GM21381 (cell line): ENCODE results near the gene DMBT1.

Experiments used
- ATAC-seq: cut with Tn5 transposase; IDR thresholded peaks from one replicate; pipeline ENCODE4 v1.9.1; 2021; ENCODE audit warnings: mild to moderate bottlenecking, moderate library complexity; ENCODE audit not compliant: unreplicated experiment

Gene DMBT1

GRCh38 chr10:122548407-122549085 is 12.0 kb upstream of the DMBT1 start:
- ATAC-seq = no peak

DNA sequence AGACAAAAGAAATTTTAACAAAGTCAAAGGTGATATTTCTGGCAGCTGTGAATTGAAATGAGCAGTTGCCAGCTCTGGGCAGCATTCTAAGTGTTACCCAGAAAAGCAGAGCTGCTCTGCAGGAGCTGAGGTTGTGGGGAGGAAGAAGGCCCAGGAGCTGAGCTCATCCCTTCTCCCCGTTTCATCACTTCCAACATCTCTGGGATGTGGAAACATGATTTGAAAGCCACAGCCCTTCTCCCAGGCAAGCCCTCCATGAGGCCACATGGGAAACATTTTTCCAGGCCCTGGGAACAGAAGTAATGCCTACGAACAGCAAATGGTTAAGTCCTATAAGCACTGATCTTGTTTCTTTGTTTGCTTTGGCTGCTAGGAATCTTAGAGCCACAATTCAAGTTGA is 10.9 kb upstream of the DMBT1 start:
- no peak for ATAC-seq

DNA sequence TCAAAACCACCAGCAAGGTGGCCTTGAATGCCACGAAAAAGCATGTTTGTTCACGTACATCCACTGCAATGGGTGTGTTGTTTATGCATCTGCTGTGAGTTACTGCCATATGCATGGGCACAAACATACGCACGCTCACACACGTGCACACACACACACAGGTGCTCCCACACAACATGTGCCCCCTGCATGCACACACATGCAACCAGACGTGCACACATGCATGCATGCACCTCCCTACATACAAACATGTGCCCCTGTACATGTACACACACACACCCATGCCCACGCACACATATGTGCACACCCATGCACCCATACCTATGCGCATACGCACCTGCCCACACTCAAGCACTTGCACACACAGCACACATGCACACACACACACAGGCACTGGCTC is 10.1 kb upstream of the DMBT1 start:
- ATAC-seq = no peak

- ATAC-seq = no peak
These were observed 9.6 kb upstream of the DMBT1 start for GRCh38 chr10:122550983-122551382.

GRCh38 chr10:122551450-122551849 is 9.1 kb upstream of the DMBT1 start:
- ATAC-seq = no peak

DNA sequence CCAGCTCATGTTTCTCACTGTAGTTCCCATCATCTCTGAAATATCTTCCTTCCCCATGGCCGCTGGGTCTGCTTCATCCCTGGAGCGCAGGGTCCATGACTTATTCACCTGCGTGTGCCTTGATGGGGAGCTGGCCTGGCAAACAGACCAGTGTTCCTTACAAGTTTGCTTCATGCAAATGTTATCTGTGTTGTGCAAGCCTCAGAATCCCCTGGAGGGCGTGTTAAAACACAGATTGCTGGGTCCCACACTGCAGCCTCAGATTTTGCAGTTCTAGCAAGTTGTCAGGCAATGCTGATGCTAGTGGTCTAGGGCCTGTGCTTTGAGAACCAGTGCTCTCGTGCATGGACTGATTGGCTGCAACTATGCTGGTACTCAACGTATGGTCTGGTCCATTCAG is 7.2 kb upstream of the DMBT1 start:
- no peak for ATAC-seq

- no peak for ATAC-seq
These were observed 6.2 kb upstream of the DMBT1 start for GRCh38 chr10:122554131-122555036.

DNA sequence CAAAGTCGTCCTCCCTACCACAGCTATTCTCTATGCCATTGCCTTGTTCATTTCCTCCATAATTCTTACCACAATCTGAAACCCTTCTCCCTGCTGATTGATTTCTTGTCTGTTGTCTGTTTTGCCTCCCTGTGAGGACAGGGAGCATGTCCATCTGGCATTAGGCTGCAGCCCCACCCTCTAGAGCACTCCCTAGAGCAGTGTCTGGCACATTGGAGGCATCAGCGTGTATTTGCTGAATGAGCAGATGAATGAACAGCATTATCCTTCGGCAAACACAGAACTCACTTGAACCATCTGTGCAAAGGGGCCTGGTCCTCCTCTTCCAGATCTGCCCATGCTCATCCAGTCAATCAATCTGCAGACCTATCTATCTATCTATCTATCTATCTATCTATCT is 5.1 kb upstream of the DMBT1 start:
- ATAC-seq = no peak

DNA sequence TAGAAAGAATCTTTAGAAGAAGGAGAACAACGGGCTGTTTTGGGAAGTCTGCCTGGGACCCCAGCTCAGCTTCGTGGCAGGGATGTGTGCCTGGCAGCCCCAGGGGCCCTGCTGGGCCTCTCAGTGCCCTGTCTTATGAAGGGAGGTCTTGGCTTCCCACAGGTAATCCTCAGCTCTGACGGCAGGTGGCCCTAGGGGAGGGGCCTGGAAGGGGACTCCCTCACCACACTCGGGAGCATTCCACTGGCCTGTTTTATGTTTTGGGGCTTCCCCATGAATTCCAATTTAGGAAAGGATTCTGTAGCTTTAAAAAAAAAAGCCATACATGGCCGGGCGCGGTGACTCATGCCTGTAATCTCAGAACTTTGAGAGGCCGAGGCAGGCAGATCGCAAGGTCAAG is 3.0 kb upstream of the DMBT1 start:
- ATAC-seq = no peak

DNA sequence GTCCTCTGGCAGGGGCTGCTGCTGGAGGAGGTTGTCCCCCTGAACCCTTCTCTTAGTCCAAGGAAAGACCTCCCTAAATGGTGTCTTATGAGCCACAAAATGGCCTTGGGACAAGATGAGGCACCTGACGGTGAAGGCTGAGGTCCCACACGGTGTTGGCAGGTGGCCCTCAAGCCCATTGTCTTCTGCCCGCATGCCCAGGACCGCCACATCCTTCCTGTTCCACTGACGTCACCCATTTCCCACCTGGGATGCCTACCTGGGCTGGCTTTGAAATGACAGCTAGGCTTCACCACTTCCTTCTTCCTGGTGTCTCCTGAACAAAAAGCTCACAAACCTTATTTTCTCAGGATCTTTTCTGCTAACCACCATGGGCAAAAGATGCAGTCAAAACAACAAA is 2.1 kb upstream of the DMBT1 start:
- no peak for ATAC-seq

- ATAC-seq = no peak
These were observed 1.3 kb upstream of the DMBT1 start for GRCh38 chr10:122559228-122559627.

DNA sequence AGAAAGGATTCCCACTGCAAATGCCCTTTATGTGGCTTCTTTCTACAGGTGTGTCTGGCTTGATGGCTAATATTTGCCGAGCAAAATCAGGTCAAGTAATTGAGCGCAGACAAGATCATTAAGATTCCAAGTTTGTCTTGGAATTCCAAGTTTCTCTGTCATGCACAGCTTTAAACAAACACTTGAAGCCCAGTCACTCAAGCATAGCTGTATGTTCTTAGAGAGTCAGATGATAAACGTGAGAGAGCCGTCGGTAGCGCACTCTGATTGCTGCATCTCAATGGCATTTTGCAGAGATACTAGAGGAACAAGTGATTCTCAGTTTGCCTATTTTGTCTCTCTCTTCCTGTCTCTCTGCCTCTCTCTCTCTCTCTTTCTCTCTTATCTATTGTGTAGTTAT is 658 bp downstream of the DMBT1 start:
- no peak for ATAC-seq

GRCh38 chr10:122561792-122562191 is 1.2 kb downstream of the DMBT1 start:
- no peak for ATAC-seq

DNA sequence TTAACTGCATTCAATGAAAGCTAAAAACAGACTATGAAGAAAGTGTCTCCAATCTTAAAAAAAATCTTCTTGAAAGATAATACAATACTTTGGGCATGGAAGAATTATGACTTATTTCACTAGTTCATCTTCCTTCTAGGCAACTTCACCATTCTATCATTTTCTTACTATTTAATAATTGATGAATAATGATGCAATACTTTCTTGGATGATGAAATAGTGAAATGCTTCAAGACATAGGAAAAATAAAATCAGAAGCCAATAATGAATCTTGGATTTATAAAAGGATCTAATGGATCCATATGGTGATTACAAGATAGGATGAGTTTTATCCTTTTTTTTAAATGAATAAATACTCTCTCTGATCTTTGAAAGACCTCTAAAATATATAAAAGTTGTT is 4.4 kb downstream of the DMBT1 start:
- ATAC-seq = no peak

- no peak for ATAC-seq
These were observed 5.2 kb downstream of the DMBT1 start for GRCh38 chr10:122565766-122566206.

GRCh38 chr10:122566632-122567031 is 6.1 kb downstream of the DMBT1 start:
- ATAC-seq = no peak

DNA sequence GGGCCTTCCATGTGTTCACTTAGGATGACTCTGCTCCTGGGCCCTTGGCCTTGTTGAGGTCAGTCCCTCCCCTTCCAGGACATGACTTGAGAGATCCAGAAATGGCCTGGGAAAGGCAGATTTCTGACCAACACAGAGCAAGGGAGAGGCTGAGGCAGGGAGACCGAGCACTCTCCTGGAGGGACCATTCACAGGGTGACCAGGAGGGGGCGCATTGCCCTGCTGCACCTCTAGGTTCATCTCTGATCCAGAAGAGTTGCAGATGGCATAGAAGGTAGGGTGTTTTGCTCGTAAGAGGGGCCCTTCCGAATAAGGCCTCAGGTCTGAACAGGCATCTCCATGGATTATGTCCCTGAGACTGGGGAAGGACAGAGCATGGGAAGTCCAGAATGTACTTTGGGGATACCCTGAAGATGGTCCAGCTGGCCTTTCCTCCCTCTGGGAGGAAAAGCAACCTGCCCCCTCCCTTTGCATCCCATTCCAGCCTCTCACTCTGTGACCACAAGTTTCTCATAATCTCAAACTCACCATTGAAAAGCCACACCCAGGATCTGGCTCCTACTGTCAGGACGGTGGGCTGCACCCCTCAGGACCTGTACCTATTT is 6.6 kb downstream of the DMBT1 start:
- ATAC-seq = no peak

GRCh38 chr10:122568551-122568950 is 8.0 kb downstream of the DMBT1 start:
- ATAC-seq = no peak

DNA sequence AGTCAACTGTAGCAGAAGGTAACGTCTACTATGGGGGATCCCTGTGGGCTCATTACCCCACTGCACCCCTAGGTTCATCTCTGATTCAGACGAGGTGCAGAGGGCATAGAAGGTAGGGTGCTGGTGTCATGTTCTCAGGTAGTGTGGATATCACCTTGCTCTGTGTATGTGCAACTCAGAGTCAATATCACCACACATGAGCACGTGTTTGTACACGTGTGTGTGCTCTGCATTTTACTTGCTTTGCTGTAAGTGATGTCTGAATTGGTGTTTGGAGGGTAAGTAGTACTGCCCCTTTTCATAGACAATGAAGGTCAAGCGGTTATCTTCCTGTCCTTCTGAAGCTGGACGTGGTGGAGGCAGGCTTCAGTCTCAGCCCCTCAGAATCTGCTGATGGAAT is 10.4 kb downstream of the DMBT1 start:
- ATAC-seq = no peak

- no peak for ATAC-seq
These were observed 11.3 kb downstream of the DMBT1 start for GRCh38 chr10:122571892-122572291.

- no peak for ATAC-seq
These were observed 15.2 kb downstream of the DMBT1 start for GRCh38 chr10:122575776-122576175.

- no peak for ATAC-seq
These were observed 15.7 kb downstream of the DMBT1 start for GRCh38 chr10:122576291-122576690.
